Keratinocyte (primary cell): Measurements from ENCODE around the gene CD3E. TPM values are rescaled to one million over a fixed set of nuclear protein-coding genes. Genes with fewer than 3 reads are reported as not detected.

Experiments
- DNase-seq: peaks from one replicate; pipeline ENCODE4 v3.0.0-alpha.2; 2011; ENCODE audit warnings: low read depth, missing footprints, low spot score
- FAIRE-seq: peaks from 2 replicates; lab custom pipeline; 2011; peaks lifted over from hg19 to GRCh38; lab: Jason Lieb, UNC
- H2AFZ ChIP-seq: 2 replicates; pipeline ENCODE4 v1.6.0; 2012; ENCODE audit warnings: low read length, control low read depth, inconsistent platforms; ENCODE audit not compliant: control insufficient read depth
- H3K27ac ChIP-seq: 2 replicates; pipeline ENCODE4 v1.5.1; 2011; ENCODE audit warnings: low read length; ENCODE audit not compliant: control insufficient read depth, insufficient read depth
- H3K27me3 ChIP-seq: 3 replicates; pipeline ENCODE4 v1.6.0; 2011; ENCODE audit warnings: low read length; ENCODE audit not compliant: control insufficient read depth, insufficient read depth; ENCODE audit errors: extremely low read depth
- H3K36me3 ChIP-seq, 2 experiments: 2 replicates in 1 of 2; 3 replicates in 1 of 2; pipeline ENCODE4 v1.5.1; 2011; ENCODE audit warnings: low read length in 2 of 2, mild to moderate bottlenecking in 1 of 2; ENCODE audit not compliant: control insufficient read depth in 2 of 2, insufficient read depth in 2 of 2; ENCODE audit errors: extremely low read depth in 1 of 2
- H3K4me1 ChIP-seq: 3 replicates; pipeline ENCODE4 v1.5.1; 2011; ENCODE audit warnings: low read length; ENCODE audit not compliant: control insufficient read depth, insufficient read depth; ENCODE audit errors: extremely low read depth
- H3K4me2 ChIP-seq: 3 replicates; pipeline ENCODE4 v1.6.0; 2011; ENCODE audit warnings: low read depth, low read length; ENCODE audit not compliant: control insufficient read depth, insufficient read depth; ENCODE audit errors: extremely low read depth
- H3K4me3 ChIP-seq, 3 experiments: fragments of 200-600 bp in 1 of 3; sonication (generic) in 1 of 3; 2 replicates in 2 of 3; 3 replicates in 1 of 3; pipeline ENCODE4 v1.5.1; 2011 to 2016; ENCODE audit warnings: low read length in 3 of 3, mild to moderate bottlenecking in 3 of 3, control low read depth in 2 of 3, inconsistent platforms in 1 of 3, low read depth in 1 of 3, mixed read lengths in 1 of 3, mixed run types in 1 of 3, moderate library complexity in 1 of 3; ENCODE audit not compliant: control insufficient read depth in 2 of 3, insufficient read depth in 2 of 3; ENCODE audit errors: extremely low read depth in 1 of 3
- H3K79me2 ChIP-seq: 2 replicates; pipeline ENCODE4 v1.6.0; 2012; ENCODE audit warnings: low read length; ENCODE audit not compliant: control insufficient read depth, insufficient read depth
- H3K9ac ChIP-seq: 3 replicates; pipeline ENCODE4 v1.6.0; 2011; ENCODE audit warnings: low read length; ENCODE audit not compliant: control insufficient read depth, insufficient read depth; ENCODE audit errors: extremely low read depth
- H3K9me1 ChIP-seq: 3 replicates; pipeline ENCODE4 v1.6.0; 2011; ENCODE audit warnings: low read length; ENCODE audit not compliant: control insufficient read depth, insufficient read depth; ENCODE audit errors: extremely low read depth
- H3K9me3 ChIP-seq: 2 replicates; pipeline ENCODE4 v1.5.1; 2012; ENCODE audit warnings: low read depth, low read length; ENCODE audit not compliant: control insufficient read depth
- H4K20me1 ChIP-seq: 3 replicates; pipeline ENCODE4 v1.6.0; 2011; ENCODE audit warnings: low read length; ENCODE audit not compliant: control insufficient read depth, insufficient read depth; ENCODE audit errors: extremely low read depth
- CTCF ChIP-seq, 3 experiments: IDR thresholded peaks in 1 of 3; conservative IDR thresholded peaks in 1 of 3; optimal IDR thresholded peaks in 1 of 3; 2 replicates in 2 of 3; 3 replicates in 1 of 3; pipeline versions ENCODE3 to v1.5.1; 2011; ENCODE audit warnings: low read length in 3 of 3, mild to moderate bottlenecking in 3 of 3, moderate library complexity in 2 of 3, control low read depth in 1 of 3, inconsistent platforms in 1 of 3; ENCODE audit not compliant: insufficient read depth in 2 of 3; ENCODE audit errors: extremely low read depth in 1 of 3
- EZH2 ChIP-seq: IDR thresholded peaks from one replicate; pipeline ENCODE4 v1.6.1; 2012; ENCODE audit warnings: inconsistent platforms, mild to moderate bottlenecking, low read length, moderate library complexity
- dilution Hi-C: fragments of 300-500 bp; cut with MboI; formaldehyde crosslinking; loops from one replicate; pipeline ENCODE4 v1.7.0; 2020; ENCODE audit warnings: low sequenced_read_pairs; ENCODE audit not compliant: extremely low pct_ligation_motif_present
- polyA plus RNA-seq, 5 experiments: library from polyadenylated mRNA; depleted of rRNA in 3 of 5; stranded (reverse) in 3 of 5; stranded (forward) in 1 of 5; unstranded in 1 of 5; fragments of >200 nt; gene quantifications; 1 replicate in 1 of 5; 2 replicates in 3 of 5; 3 replicates in 1 of 5; pipeline versions ENCODE4 v1.2.1 to v1.2.3, GENCODE V29; 2011 to 2012; ENCODE audit warnings: missing spikeins in 2 of 5, low read depth in 1 of 5, low replicate concordance in 1 of 5

CD3E gene
- polyA plus RNA-seq, 1 donor (not counting 4 experiments of a cell fraction or from before 2014, with no cell fraction given), result not detected

GRCh38 chr11:118259138-118259537 is 45.4 kb upstream of the CD3E start:
- Histone ChIP-seq H3K36me3 (peaks cover 31 to 59% of the 10 kb centered on the region in 2 experiments), H3K27me3 (no peaks in the 10 kb centered on the region), H3K9me3 (no peaks in the 10 kb centered on the region), H3K4me3 (no peak overlapping the region), H3K4me2 (no peak overlapping the region), H3K79me2 (peaks cover 33% of the 10 kb centered on the region), H3K9me1 (no peaks in the 10 kb centered on the region), H3K4me1 (peaks cover 27% of the 10 kb centered on the region), H4K20me1 (no peaks in the 10 kb centered on the region), H2AFZ (no peak overlapping the region), H3K27ac (no peak overlapping the region), H3K9ac (no peak overlapping the region)
- TF ChIP-seq EZH2, result no peak
- no peak for TF ChIP-seq CTCF (optimal IDR thresholded peaks at IDR 0.05 in 1 of 3, IDR thresholded peaks at IDR 0.05 in 1 of 3, conservative IDR thresholded peaks at IDR 0.05 in 1 of 3; ENCODE audit: extremely low read depth in 1 of 3, insufficient read depth in 2 of 3, low read length in 3 of 3)
- no peak for DNase-seq
- dilution Hi-C loops, result no loop called here
- FAIRE-seq, result no peak

GRCh38 chr11:118260353-118260752 is 44.2 kb upstream of the CD3E start:
- peak overlapping the region in 1 of 3 experiments; percentile 4 for H3K4me3 ChIP-seq
- no peaks in the 10 kb centered on the region for H3K27me3 ChIP-seq
- no peaks in the 10 kb centered on the region for H3K9me3 ChIP-seq
- H3K4me2 ChIP-seq, result peak overlapping the region; percentile 97
- no peak overlapping the region for H3K9ac ChIP-seq
- dilution Hi-C loops, result no loop called here
- H3K79me2 ChIP-seq, result peaks cover 33% of the 10 kb centered on the region
- no peak for FAIRE-seq
- H3K36me3 ChIP-seq, result peaks cover 30 to 54% of the 10 kb centered on the region in 2 experiments
- no peak overlapping the region for H3K27ac ChIP-seq
- H3K4me1 ChIP-seq, result peaks cover 34% of the 10 kb centered on the region
- H2AFZ ChIP-seq, result no peak overlapping the region
- no peak for DNase-seq
- no peaks in the 10 kb centered on the region for H4K20me1 ChIP-seq
- H3K9me1 ChIP-seq, result no peaks in the 10 kb centered on the region
- TF ChIP-seq EZH2, result no peak
- TF ChIP-seq CTCF (optimal IDR thresholded peaks at IDR 0.05 in 1 of 3, IDR thresholded peaks at IDR 0.05 in 1 of 3, conservative IDR thresholded peaks at IDR 0.05 in 1 of 3; ENCODE audit: extremely low read depth in 1 of 3, insufficient read depth in 2 of 3, low read length in 3 of 3), result no peak
